ENCODE results near the gene TUBB4B. TPM values are rescaled to one million over a fixed set of nuclear protein-coding genes. Genes with fewer than 3 reads are reported as not detected.

TUBB4B gene
- total RNA-seq, 2 donors from 2014 or later = 79.1 to 171 TPM

DNA sequence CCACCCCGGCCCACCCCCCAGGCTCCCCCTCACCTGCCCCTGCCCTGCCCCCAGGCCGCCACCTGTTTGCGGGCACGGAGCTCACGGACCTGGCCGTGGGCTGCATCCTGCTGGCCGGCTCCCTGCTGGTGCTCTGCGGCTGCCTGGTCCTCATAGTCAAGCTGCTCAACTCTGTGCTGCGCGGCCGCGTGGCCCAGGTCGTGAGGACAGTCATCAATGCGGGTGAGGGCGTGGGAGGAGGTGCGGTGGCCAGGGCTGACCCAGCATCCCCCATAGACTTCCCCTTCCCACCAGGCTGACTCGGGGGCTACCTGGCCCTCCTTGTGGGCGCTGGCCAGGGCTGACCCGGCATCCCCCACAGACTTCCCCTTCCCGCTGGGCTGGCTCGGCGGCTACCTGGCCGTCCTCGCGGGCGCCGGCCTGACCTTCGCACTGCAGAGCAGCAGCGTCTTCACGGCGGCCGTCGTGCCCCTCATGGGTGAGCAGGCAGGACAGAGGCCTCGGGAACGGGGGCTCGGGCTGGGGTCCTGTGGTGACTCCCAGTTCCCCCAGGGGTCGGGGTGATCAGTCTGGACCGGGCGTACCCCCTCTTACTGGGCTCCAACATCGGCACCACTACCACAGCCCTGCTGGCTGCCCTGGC, 6.9 kb upstream of the TUBB4B start:
- Histone ChIP-seq H3K9me3 (no peaks in the 10 kb centered on the region), H3K4me1 (peaks cover 35% of the 10 kb centered on the region), H3K36me3 (replicated peaks in 1 of 2; ENCODE audit: insufficient read depth in 1 of 2, low read depth in 2 of 2) (no peaks in the 10 kb centered on the region), H3K4me3 (no peak overlapping the region), H3K27ac (no peak overlapping the region), H3K27me3 (peaks cover 0 to 26% of the 10 kb centered on the region in 2 donors)
- WGBS, 2 donors = 36% methylated on average over 21 of the region's 40 CpGs; no CpG with 5 or more reads in 1 of the 2 donors
- intact Hi-C loops (cut with DNase I) = loop anchor here (5.0 kb wide), 2 partner anchors 42 to 117 kb away; no protein-coding TSS in a partner anchor
- TF ChIP-seq, protein P1, sequence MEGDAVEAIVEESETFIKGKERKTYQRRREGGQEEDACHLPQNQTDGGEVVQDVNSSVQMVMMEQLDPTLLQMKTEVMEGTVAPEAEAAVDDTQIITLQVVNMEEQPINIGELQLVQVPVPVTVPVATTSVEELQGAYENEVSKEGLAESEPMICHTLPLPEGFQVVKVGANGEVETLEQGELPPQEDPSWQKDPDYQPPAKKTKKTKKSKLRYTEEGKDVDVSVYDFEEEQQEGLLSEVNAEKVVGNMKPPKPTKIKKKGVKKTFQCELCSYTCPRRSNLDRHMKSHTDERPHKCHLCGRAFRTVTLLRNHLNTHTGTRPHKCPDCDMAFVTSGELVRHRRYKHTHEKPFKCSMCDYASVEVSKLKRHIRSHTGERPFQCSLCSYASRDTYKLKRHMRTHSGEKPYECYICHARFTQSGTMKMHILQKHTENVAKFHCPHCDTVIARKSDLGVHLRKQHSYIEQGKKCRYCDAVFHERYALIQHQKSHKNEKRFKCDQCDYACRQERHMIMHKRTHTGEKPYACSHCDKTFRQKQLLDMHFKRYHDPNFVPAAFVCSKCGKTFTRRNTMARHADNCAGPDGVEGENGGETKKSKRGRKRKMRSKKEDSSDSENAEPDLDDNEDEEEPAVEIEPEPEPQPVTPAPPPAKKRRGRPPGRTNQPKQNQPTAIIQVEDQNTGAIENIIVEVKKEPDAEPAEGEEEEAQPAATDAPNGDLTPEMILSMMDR (IDR thresholded peaks at IDR 0.05) = no peak
- TF ChIP-seq POLR2A (IDR thresholded peaks at IDR 0.05) = no peak
- ATAC-seq (no peak), DNase-seq (no peak)

GRCh38 chr9:137234758-137235423, 6.2 kb upstream of the TUBB4B start:
- H3K9me3 ChIP-seq = no peaks in the 10 kb centered on the region
- TF ChIP-seq, protein P1 (IDR thresholded peaks at IDR 0.05) = no peak
- TF ChIP-seq POLR2A (IDR thresholded peaks at IDR 0.05) = no peak
- no peak overlapping the region for H3K27ac ChIP-seq
- no peak overlapping the region for H3K4me3 ChIP-seq
- 72 to 80% methylated on average over 17 of the region's 18 CpGs for WGBS, 2 donors
- DNase-seq = no peak
- H3K4me1 ChIP-seq = peaks cover 37% of the 10 kb centered on the region
- no peaks in the 10 kb centered on the region for H3K36me3 ChIP-seq (replicated peaks in 1 of 2; ENCODE audit: insufficient read depth in 1 of 2, low read depth in 2 of 2)
- ATAC-seq = no peak
- intact Hi-C loops (cut with DNase I) = loop anchor here (5.0 kb wide), 2 partner anchors 43 to 118 kb away; no protein-coding TSS in a partner anchor
- peaks cover 0 to 25% of the 10 kb centered on the region in 2 donors for H3K27me3 ChIP-seq

GRCh38 chr9:137235424-137236237, 5.5 kb upstream of the TUBB4B start:
- DNase-seq = no peak
- no peak overlapping the region for H3K27ac ChIP-seq
- no peak overlapping the region for H3K4me3 ChIP-seq
- no peak for ATAC-seq
- intact Hi-C loops (cut with DNase I) = no loop called here
- H3K36me3 ChIP-seq (replicated peaks in 1 of 2; ENCODE audit: insufficient read depth in 1 of 2, low read depth in 2 of 2) = no peaks in the 10 kb centered on the region
- peaks cover 0 to 18% of the 10 kb centered on the region in 2 donors for H3K27me3 ChIP-seq
- WGBS, 2 donors = 64 to 68% methylated on average over 11 to 29 of the region's 35 CpGs
- H3K9me3 ChIP-seq = no peaks in the 10 kb centered on the region
- TF ChIP-seq, protein P1 (IDR thresholded peaks at IDR 0.05) = no peak
- no peak for TF ChIP-seq POLR2A (IDR thresholded peaks at IDR 0.05)
- peaks cover 37% of the 10 kb centered on the region for H3K4me1 ChIP-seq

DNA sequence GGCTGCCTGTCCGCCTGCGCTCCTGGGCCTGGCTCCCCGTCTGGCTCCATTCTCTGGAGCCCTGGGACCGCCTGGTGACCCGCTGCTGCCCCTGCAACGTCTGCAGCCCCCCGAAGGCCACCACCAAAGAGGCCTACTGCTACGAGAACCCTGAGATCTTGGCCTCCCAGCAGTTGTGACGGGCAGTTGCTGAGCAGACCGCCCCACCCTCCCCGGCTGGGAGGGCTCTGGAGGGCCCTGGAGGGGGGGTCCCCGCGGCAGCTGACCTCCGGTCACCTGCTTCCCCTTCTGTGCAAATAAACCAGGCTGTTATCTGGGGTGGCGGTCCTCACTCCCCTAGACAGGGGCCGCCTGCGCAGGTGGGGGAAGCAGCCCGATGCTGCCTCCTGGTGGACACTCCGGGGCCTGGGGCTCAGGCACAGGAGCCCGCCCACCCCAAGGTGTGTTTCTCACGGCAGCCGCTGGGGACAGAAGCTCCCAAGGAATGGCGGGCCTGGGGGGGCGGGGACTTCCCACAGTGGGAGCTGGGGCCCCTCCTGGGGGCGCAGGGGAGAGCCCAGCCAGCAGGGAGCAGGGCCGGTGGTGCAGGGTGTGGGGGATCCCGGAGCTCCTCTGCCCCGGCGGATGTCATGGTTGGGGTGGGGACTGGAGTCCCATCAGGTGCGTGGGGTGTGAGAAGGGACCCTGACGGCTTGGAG, 4.7 kb upstream of the TUBB4B start:
- Histone ChIP-seq H3K4me1 (peaks cover 37% of the 10 kb centered on the region), H3K9me3 (no peaks in the 10 kb centered on the region), H3K27ac (peak overlapping the region in 2 of 4 donors; percentile 4 to 36), H3K27me3 (peaks cover 0 to 14% of the 10 kb centered on the region in 2 donors), H3K4me3 (no peak overlapping the region), H3K36me3 (replicated peaks in 1 of 2; ENCODE audit: insufficient read depth in 1 of 2, low read depth in 2 of 2) (no peaks in the 10 kb centered on the region)
- DNase-seq (peak; percentile 89 to 93 (median 91)), ATAC-seq (peak; percentile 37)
- TF ChIP-seq, protein P1 (IDR thresholded peaks at IDR 0.05) = peak; percentile 99 to 100 (median 100)
- no peak for TF ChIP-seq POLR2A (IDR thresholded peaks at IDR 0.05)
- intact Hi-C loops (cut with DNase I) = no loop called here
- 14% methylated on average over 26 of the region's 31 CpGs; no CpG with 5 or more reads in 1 of the 2 donors for WGBS, 2 donors
